Epithelial cell of esophagus (primary cell): ENCODE data around the gene PRSS21.
A peak's percentile ranks its signal among the peaks of the same experiment; 100 is the strongest.

Experiments
- DNase-seq: peaks from one replicate; pipeline ENCODE4 v3.0.0; 2010; ENCODE audit warnings: low read depth
- H3K4me3 ChIP-seq: 2 replicates; pipeline ENCODE4 v1.5.1; 2011; ENCODE audit warnings: mild to moderate bottlenecking, low read length, control low read depth
- TF ChIP-seq, protein P1 (sequence below): IDR thresholded peaks from 2 replicates; pipeline ENCODE4 v1.5.1; 2011; ENCODE audit warnings: low read depth, mild to moderate bottlenecking, low read length, control low read depth, inconsistent platforms; ENCODE audit not compliant: insufficient read depth; ENCODE audit errors: missing control alignments

Gene PRSS21

DNA sequence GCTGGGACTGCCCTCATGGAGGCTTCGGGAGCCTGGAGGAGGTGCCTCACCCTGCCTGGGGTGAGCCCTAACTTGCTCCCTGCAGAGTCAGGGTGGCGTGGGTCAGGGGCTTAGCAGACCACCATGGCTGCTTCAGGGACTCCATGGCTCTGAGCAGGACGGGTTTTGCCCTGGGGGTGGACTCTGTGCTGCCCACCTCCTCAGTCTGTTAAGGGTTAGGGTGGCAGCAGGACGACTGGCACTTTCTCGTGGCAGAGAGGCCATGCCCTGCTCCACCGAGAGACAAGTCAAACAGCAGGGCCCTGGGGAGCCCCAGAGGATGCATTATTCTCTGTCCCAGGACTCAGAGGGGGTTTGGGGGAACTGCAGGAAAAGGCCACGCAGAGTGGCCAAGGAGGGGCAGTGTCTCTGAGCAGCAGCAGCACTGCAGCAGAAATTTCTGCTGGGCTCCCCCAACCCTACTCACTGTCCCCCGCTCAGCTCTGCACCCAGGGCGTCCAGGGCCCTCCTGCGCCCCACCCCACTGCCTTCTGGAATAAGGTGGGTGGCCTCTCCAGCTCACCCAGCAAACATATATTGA is 42.7 kb downstream of the PRSS21 start:
- TF ChIP-seq, protein P1, sequence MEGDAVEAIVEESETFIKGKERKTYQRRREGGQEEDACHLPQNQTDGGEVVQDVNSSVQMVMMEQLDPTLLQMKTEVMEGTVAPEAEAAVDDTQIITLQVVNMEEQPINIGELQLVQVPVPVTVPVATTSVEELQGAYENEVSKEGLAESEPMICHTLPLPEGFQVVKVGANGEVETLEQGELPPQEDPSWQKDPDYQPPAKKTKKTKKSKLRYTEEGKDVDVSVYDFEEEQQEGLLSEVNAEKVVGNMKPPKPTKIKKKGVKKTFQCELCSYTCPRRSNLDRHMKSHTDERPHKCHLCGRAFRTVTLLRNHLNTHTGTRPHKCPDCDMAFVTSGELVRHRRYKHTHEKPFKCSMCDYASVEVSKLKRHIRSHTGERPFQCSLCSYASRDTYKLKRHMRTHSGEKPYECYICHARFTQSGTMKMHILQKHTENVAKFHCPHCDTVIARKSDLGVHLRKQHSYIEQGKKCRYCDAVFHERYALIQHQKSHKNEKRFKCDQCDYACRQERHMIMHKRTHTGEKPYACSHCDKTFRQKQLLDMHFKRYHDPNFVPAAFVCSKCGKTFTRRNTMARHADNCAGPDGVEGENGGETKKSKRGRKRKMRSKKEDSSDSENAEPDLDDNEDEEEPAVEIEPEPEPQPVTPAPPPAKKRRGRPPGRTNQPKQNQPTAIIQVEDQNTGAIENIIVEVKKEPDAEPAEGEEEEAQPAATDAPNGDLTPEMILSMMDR = no peak
- no peak for DNase-seq
- no peak overlapping the region for H3K4me3 ChIP-seq

DNA sequence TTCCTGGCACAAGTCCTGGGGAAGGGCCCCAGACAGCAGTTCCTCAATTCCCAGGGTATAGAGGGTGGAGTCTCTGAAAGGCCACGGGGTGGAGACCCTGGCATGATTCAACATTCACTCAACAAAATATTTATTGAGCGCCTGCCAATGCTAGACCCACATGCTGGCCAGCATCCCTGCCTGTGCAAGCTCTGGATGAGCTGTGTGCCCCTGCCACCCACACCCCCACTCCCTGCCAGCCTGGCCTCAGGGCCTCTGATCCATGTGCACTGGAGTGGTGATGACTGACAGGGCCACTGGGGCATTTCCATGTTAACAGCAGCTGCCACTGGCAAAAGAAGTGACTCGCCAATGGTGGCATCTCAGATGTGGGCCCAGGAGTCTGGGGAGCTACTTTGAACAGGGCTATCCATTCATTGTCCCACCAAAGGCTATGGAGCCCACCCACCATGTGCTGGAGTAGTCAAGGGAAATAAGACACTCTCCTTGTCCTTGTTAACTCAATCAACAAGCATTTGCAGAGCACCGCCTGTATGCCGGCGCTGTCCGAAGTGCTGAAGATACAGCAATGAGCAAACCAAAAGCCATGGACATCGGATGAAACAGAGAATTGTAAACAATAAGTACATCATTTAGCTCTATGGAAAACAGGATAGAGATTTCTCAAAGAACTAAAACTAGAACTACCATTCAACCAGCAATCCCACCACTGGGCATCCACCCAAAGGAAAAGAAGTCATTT is 44.0 kb downstream of the PRSS21 start:
- H3K4me3 ChIP-seq = no peak overlapping the region
- peak; percentile 56 for DNase-seq
- TF ChIP-seq, protein P1 = no peak

- DNase-seq = no peak
- no peak overlapping the region for H3K4me3 ChIP-seq
- TF ChIP-seq, protein P1 = no peak
Observed at GRCh38 chr16:2865651-2866050, 48.6 kb downstream of the PRSS21 start.

GRCh38 chr16:2866431-2866830 is 49.4 kb downstream of the PRSS21 start:
- TF ChIP-seq, protein P1 = no peak
- no peak for DNase-seq
- H3K4me3 ChIP-seq = no peak overlapping the region

- peak overlapping the region; percentile 58 for H3K4me3 ChIP-seq
- DNase-seq = no peak
- TF ChIP-seq, protein P1 = no peak
Observed at GRCh38 chr16:2867661-2867986, 50.6 kb downstream of the PRSS21 start.

DNA sequence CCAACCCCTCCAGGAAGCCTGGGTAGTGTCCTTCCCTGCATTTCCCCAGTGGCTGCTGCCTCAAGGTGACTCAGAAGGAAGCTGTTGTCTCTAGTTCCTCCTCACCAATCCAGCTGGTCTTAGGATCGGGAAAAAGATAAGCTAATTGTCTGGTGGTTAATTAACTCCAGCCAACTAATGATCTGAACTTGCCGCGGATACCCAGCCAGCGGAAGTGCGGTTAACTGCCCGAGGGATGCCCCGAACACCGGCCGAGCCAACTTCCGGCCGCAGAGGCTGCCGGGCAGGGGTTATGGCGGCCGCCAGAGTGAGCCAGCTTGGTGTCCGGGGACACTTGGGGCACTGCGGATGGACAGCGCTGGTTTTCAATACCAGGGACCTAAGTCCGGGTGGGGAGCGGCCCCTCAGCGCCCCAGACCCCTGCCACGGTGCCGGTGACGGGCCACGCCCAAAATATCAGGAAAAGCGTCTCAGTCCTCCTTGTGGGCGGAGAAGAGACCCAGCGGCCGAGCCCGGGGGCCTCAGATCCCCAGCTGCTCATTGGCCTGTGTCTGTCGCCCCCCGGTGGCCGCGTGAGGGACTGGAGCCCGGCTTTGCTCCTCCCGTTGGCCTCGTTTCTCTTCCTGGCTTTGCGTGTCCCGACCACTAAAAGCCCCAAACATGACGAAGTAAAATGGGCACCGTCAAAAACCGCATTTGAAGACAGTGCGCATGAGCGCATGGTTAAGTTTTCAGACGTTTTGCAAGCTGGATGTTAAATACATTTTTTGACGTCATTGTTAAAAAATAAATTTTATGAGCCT is 51.2 kb downstream of the PRSS21 start:
- TF ChIP-seq, protein P1 = peak; percentile 90
- DNase-seq = peak; percentile 88
- peak overlapping the region; percentile 58 for H3K4me3 ChIP-seq
